ENCODE measurements around the gene MPZL1.
"Not testable (repeated sequence)": the region's sequence is repeated elsewhere in the genome, so short reads cannot be mapped to it uniquely, and the experiment has no call there.

MPZL1 gene

DNA sequence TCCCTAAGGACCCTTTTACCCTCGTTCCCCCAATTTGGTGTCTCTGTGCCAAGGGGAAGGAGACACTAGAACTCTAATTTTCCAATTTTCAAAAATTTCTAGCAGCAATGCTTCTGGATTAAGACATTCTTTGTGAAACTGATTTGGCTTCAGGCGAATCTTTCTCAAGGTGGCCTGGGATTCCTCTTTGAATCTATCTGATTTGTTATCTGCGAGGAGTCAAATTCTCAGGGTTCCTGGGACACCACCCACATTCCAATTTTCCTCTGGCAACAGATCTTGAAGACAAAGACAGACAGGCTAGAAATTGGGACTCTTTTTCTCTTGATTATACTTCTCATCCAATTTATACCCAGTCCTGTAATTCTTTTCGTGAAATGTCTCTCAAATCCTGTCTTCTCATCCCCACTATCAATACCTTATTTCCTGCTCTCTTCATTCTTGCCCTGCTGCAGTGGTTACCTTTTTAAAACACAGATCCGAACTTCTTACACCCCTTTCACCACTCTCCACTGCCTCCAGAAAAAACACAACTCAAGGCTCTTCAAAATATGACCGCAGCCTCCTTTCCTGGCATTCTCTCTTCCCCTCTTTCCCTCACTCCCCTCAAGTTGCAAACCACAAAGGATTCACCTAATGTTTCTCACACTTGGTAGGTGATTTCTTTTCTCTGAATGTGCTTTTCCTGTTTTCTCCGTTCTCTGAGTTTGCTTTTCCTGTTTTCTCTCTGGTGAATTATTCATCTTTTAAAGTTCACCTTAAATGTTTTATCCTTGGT, 2.7 kb upstream of the MPZL1 start:
- no peak for DNase-seq (ENCODE audit: low read depth in 2 of 2, low spot score in 1 of 2)

DNA sequence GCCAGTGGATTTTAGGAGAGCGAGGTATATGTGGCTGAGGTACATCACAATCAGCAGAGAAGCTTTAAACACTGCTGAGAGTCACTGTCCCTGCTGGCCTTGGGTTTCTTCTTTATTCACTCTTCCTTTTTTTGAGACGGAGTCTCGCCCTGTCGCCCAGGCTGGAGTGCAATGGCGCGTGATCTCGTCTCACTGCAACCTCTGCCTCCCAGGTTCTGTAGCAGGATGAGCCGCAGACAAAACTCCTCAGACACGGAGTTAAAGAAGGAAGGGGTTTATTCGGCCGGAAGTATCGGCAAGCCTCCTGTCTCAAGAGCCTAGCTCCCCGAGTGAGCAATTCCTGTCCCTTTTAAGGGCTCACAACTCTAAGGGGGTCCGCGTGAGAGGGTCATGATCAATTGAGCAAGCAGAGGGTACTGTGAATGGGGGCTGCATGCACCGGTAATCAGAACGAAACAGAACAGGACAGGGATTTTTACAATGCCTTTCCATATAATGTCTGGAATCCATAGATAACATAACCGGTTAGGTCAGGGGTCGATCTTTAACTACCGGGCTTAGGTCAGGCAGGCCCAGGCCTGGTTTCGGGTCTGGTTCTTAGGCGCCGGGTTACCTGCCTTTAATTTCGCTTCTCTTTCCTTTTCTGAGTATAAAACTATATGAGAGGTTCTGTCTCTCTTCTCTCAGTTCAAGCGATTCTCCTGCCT, 1.9 kb upstream of the MPZL1 start:
- DNase-seq (ENCODE audit: low read depth in 2 of 2, low spot score in 1 of 2) = not testable (repeated sequence)

DNA sequence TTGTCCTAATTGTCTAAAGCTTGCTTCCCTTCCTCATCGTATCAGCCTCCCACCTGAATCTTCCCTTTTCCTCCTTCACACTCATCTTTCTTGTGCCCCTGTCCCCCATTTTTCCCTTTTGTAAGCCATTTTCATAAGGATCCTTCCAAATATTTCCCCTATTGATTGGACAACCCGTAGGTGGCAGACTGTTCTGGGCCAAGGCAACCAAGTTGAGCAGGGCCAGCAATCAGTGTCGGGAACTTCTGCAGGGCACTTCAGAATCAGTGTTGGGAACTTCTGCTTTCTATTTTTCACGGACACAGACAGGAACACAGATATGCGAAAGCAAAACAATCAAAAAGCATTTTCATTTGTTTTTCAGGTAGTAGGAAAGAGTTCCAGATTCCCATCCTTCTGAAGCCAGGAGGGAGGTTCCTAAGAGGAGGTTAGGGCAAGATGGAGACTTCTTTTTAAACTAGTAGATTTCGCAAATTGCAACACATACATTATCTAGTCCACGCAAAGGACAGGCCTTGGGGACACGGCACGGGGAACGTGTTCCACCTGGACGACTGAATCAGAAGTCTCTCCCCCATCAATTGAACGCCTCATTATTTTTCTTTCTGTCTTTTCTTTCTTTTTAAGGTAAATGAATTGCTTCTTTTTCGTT, 691 bp upstream of the MPZL1 start:
- DNase-seq (ENCODE audit: low read depth in 2 of 2, low spot score in 1 of 2) = no peak

GRCh38 chr1:167722152-167722869, 529 bp downstream of the MPZL1 start:
- no peak for DNase-seq (ENCODE audit: low read depth in 2 of 2, low spot score in 1 of 2)

DNA sequence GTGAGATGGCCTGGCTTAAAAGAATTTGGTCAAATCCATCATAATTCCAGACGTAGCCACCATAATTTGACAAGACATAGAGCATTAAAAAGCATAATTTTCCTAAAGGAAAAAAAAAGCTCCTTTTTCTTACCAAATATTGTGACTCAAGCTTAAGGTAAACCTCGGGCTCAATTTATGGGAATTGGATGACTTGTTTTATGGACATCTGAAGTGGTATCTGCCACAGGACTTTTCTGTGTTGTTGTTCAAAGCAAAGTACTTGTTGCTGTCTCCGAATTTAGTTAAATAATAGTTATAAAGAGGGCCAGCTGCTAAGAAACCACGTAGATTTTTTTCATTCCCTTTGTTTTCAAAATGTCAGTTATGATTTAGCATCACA, 1.1 kb downstream of the MPZL1 start:
- DNase-seq (ENCODE audit: low read depth in 2 of 2, low spot score in 1 of 2) = no peak

GRCh38 chr1:167723707-167724323, 2.0 kb downstream of the MPZL1 start:
- DNase-seq (ENCODE audit: low read depth in 2 of 2, low spot score in 1 of 2) = no peak

GRCh38 chr1:167726008-167726407, 4.2 kb downstream of the MPZL1 start:
- DNase-seq (ENCODE audit: low read depth in 2 of 2, low spot score in 1 of 2) = no peak

DNA sequence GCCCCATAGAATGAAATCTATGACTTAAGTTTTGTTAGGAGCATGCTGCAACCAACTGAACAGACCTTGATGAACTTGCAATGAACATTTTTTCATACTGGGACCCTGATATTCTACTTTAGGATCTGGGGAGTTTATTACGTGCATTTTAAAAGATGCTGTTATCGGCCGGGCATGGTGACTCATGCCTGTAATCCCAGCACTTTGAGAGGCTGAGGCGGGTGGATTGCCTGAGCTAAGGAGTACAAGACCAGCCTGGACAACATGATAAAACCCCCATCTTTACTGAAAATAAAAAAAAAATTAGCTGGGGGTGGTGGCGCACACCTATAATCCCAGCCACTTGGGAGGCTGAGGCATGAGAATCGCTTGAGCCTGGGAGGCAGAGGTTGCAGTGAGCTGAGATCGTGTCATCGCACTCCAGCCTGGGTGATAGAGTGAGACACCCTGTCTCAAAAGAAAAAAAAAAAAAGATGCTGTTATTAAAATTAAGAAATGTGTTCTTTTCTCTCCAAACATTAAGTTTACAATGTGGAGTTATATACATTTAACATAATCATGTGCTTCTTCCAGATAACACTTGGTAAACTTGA, 7.1 kb downstream of the MPZL1 start:
- no peak for DNase-seq (ENCODE audit: low read depth in 2 of 2, low spot score in 1 of 2)

DNA sequence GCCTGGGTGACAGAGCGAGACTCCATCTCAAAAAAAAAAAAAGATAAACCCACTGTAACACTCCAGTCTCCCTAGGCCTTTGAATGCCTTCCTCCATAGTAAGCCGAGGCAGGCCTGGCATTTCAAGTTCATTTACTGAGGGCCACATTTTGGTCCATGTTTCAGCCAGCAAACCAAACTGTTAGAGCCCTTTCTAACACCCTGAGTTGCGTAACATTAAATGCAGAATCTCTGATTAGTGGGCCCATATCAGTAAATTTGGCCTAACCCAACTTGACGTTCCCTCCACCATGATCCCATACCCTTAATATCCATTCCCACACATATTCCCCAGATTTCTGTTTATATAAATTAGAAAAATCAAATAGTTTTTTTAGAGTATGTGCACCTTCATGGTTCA, 12.4 kb downstream of the MPZL1 start:
- no peak for DNase-seq (ENCODE audit: low read depth in 2 of 2, low spot score in 1 of 2)

DNA sequence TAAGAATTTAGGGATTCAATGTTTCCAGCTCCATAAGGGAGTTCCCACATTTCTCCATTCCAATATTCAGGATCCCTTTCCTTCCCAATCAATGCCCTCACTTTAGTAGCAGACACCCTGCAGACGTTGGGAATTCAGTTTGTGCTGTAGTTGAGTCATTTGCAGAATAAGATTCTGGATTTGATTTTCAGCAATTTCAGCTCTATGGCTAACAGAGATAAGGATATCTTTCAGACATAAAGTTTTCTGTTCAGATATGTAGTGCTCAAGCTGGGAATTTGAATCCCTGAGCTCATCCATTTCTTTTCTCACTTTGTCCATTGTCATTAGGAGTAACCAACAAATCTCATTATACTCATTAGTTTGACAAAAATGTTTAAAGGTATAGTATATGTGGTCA, 13.1 kb downstream of the MPZL1 start:
- no peak for DNase-seq (ENCODE audit: low read depth in 2 of 2, low spot score in 1 of 2)

GRCh38 chr1:167737169-167737568, 15.4 kb downstream of the MPZL1 start:
- DNase-seq (ENCODE audit: low read depth in 2 of 2, low spot score in 1 of 2) = no peak

GRCh38 chr1:167738158-167738557, 16.4 kb downstream of the MPZL1 start:
- DNase-seq (ENCODE audit: low read depth in 2 of 2, low spot score in 1 of 2) = no peak

GRCh38 chr1:167739752-167740151, 18.0 kb downstream of the MPZL1 start:
- DNase-seq (ENCODE audit: low read depth in 2 of 2, low spot score in 1 of 2) = no peak

DNA sequence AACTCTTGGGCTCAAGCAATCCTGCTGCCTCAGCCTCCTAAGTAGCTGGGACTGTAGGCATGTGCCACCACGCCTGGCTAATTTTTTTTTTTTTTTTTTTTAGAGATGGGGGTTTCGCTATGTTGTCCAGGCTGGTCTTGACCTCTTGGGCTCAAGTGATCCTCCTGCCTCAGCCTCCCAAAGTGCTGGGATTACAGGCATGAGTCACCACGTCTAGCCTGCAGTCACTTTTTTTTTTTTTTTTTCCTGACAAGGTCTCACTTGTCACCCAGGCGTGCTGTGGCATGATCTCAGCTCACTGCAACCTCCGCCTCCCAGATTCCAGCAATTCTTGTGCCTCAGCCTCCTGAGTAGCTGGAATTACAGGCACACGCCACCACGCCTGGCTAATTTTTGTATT, 19.3 kb downstream of the MPZL1 start:
- DNase-seq (ENCODE audit: low read depth in 2 of 2, low spot score in 1 of 2) = not testable (repeated sequence)

DNA sequence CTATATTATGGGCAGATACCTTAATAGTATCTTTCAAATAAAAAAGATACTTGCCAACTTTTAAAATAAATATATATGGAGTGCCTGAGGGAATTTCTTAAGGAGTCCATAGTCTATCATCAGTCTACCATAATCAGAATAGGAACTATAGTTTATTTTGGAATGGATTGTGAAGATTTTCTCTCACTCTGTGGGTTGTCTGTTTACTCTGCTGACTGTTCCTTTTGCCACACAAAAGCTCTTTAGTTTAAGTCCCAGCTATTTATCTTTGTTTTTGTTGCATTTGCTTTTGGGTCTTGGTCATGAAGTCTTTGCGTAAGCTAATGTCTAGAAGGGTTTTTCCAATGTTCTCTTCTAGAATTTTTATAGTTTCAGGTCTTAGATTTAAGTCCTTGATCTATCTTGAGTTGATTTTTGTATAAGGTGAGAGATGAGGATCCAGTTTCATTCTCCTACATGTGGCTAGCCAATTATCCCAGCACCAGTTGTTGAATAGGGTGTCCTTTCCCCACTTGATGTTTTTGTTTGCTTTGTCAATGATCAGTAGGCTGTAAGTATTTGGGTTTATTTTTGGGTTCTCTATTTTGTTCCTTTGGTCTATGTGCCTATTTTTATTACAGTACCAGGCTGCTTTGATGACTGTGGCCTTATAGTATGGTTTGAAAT, 20.7 kb downstream of the MPZL1 start:
- not testable (repeated sequence) for DNase-seq (ENCODE audit: low read depth in 2 of 2, low spot score in 1 of 2)

- DNase-seq (ENCODE audit: low read depth in 2 of 2, low spot score in 1 of 2) = no peak
Observed at GRCh38 chr1:167744901-167745300, 23.1 kb downstream of the MPZL1 start.

GRCh38 chr1:167746013-167746672, 24.4 kb downstream of the MPZL1 start:
- DNase-seq (ENCODE audit: low read depth in 2 of 2, low spot score in 1 of 2) = no peak

GRCh38 chr1:167746988-167747655, 25.3 kb downstream of the MPZL1 start:
- DNase-seq (ENCODE audit: low read depth in 2 of 2, low spot score in 1 of 2) = no peak

DNA sequence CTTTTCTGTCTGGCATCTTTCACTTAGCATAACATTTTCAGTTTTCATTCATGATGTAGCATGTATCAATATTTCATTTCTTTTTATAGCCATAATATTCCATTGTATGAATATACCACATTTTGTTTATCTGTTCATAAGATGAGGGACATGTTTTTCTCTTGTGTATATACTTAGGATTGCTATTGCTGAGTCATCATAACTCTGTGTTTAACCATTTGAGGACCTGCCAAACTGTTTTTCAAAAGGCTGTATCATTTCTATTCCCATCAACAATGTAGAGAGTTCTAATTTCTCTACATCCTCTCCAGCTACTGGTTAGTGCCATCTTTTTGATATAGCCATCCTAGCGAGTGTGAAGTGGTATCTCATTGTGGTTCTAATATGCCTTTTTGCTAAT, 26.2 kb downstream of the MPZL1 start:
- DNase-seq (ENCODE audit: low read depth in 2 of 2, low spot score in 1 of 2) = no peak
